Measurements from ENCODE around the gene IGF2R. TPM values are rescaled to one million over a fixed set of nuclear protein-coding genes. Genes with fewer than 3 reads are reported as not detected.

IGF2R gene
- total RNA-seq, 1 experiment from 2014 or later = 127 TPM

DNA sequence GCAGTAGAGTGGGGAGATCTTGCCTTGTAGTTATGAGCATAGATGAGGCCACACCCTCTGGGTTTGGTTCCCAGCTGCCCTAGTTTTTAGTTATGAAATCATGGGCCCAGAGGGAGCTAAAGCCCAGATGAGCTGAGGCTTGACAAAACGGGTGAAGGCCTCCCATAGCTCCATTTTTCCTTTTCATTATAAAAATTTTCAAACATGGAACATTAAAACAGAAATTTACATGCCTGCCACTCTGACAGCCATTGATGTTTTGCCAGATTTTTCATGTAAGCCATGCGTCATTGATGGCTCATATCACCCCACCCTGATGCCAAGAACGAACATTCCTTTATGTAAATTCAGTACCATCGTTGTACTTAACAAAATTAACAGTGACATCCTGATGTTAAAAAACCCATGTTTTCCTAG, 67.9 kb downstream of the IGF2R start:
- BruUV-seq (replicated peaks) = no TSS peak
- no peak overlapping the region for H3K27ac Mint-ChIP-seq (ENCODE audit: unreplicated experiment)
- CTCF ChIA-PET = interaction anchor here (0.6 kb wide), 1 partner anchor 547 kb away, joined by 3 read pairs; no protein-coding TSS in a partner anchor
- H3K4me1 Mint-ChIP-seq (ENCODE audit: low read depth, unreplicated experiment) = peaks cover 4% of the 10 kb centered on the region
- DNase-seq = no peak
- no peaks in the 10 kb centered on the region for H3K9me3 Mint-ChIP-seq (ENCODE audit: low read depth, unreplicated experiment)
- peaks cover 47% of the 10 kb centered on the region for H3K36me3 Mint-ChIP-seq (ENCODE audit: insufficient read depth, unreplicated experiment)
- no peaks in the 10 kb centered on the region for H3K27me3 Mint-ChIP-seq (ENCODE audit: unreplicated experiment)
- intact Hi-C loops (cut with micrococcal nuclease; ENCODE audit: unreplicated experiment) = no loop called here
- H3K4me3 Mint-ChIP-seq (ENCODE audit: low read depth, unreplicated experiment) = no peak overlapping the region
- TF ChIP-seq, protein P1, sequence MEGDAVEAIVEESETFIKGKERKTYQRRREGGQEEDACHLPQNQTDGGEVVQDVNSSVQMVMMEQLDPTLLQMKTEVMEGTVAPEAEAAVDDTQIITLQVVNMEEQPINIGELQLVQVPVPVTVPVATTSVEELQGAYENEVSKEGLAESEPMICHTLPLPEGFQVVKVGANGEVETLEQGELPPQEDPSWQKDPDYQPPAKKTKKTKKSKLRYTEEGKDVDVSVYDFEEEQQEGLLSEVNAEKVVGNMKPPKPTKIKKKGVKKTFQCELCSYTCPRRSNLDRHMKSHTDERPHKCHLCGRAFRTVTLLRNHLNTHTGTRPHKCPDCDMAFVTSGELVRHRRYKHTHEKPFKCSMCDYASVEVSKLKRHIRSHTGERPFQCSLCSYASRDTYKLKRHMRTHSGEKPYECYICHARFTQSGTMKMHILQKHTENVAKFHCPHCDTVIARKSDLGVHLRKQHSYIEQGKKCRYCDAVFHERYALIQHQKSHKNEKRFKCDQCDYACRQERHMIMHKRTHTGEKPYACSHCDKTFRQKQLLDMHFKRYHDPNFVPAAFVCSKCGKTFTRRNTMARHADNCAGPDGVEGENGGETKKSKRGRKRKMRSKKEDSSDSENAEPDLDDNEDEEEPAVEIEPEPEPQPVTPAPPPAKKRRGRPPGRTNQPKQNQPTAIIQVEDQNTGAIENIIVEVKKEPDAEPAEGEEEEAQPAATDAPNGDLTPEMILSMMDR (IDR thresholded peaks at IDR 0.05; ENCODE audit: unreplicated experiment) = no peak

DNA sequence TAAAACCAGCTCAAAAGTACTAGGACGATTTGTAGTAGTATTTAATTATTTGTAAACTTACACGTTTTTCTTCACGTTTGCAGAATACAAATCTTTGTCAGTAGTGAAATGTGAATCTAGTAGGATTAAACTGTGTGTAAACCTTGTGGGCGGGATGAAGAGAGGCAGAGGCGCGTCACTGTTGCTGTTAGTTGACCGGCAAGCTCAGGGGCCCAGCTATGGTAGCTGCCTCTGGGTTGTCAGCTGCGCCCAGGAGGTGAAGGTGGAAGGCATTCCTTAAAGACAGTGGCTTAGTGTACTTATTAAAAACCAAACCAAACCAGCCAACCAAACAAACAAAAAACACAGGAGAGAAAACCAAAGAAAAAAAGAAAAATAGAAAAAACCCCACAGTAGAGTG, 69.6 kb downstream of the IGF2R start:
- H3K36me3 Mint-ChIP-seq (ENCODE audit: insufficient read depth, unreplicated experiment) = peaks cover 50% of the 10 kb centered on the region
- TF ChIP-seq, protein P1 (IDR thresholded peaks at IDR 0.05; ENCODE audit: unreplicated experiment) = no peak

DNA sequence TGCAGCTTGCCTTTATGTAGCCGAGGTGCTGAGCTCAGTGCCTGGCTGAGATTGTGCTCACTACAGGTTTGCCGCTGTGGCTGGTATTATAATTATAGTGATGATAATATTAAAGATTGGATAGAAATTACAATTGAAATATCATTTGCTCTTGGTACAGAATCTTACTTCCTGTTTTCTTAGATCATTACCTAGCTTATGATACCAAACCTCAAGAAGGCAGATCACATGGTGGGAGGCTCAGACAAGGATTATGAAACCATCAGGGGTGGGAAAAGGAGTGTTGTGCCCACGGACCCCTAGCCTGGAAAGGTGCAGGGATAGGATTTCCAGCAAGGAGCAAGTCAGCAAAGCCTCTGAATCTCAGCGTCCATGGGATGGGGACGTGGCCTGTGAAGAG, 70.6 kb downstream of the IGF2R start:
- no peak overlapping the region for H3K4me3 Mint-ChIP-seq (ENCODE audit: low read depth, unreplicated experiment)
- no peak for DNase-seq
- no peaks in the 10 kb centered on the region for H3K9me3 Mint-ChIP-seq (ENCODE audit: low read depth, unreplicated experiment)
- peaks cover 51% of the 10 kb centered on the region for H3K36me3 Mint-ChIP-seq (ENCODE audit: insufficient read depth, unreplicated experiment)
- CTCF ChIA-PET = no interaction called here
- TF ChIP-seq, protein P1 (IDR thresholded peaks at IDR 0.05; ENCODE audit: unreplicated experiment) = no peak
- peaks cover 20% of the 10 kb centered on the region for H3K4me1 Mint-ChIP-seq (ENCODE audit: low read depth, unreplicated experiment)
- BruUV-seq (replicated peaks) = no TSS peak
- intact Hi-C loops (cut with micrococcal nuclease; ENCODE audit: unreplicated experiment) = no loop called here
- H3K27ac Mint-ChIP-seq (ENCODE audit: unreplicated experiment) = no peak overlapping the region
- H3K27me3 Mint-ChIP-seq (ENCODE audit: unreplicated experiment) = no peaks in the 10 kb centered on the region

More for the DNA sequence above, 69.6 kb downstream of the IGF2R start:
- no peaks in the 10 kb centered on the region for H3K27me3 Mint-ChIP-seq (ENCODE audit: unreplicated experiment)
- BruUV-seq (replicated peaks) = no TSS peak
- no peak for DNase-seq
- intact Hi-C loops (cut with micrococcal nuclease; ENCODE audit: unreplicated experiment) = no loop called here
- H3K27ac Mint-ChIP-seq (ENCODE audit: unreplicated experiment) = no peak overlapping the region
- H3K9me3 Mint-ChIP-seq (ENCODE audit: low read depth, unreplicated experiment) = no peaks in the 10 kb centered on the region
- CTCF ChIA-PET = no interaction called here
- H3K4me3 Mint-ChIP-seq (ENCODE audit: low read depth, unreplicated experiment) = no peak overlapping the region
- H3K4me1 Mint-ChIP-seq (ENCODE audit: low read depth, unreplicated experiment) = peaks cover 20% of the 10 kb centered on the region

DNA sequence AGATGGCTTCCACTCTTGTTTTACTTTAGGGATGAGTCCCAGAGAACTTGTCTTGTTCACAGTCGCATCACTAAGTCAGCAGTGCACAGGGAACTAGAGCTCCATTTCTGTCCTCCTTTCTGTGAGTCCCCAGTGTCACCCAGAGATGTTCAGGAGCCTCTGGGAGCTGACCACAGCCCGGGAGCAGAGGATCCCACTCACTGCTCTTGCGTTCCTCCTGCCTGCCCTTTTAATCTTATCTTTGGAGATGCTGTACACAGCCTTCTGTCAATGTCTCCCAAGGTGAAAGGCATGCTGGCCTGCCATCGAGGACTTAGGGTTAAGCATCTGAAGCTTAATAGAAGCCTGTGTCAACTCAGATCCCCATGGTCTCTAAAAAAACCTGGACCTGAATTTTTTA, 71.2 kb downstream of the IGF2R start:
- TF ChIP-seq, protein P1 (IDR thresholded peaks at IDR 0.05; ENCODE audit: unreplicated experiment) = no peak
- CTCF ChIA-PET = no interaction called here
- Mint-ChIP-seq H3K4me3 (ENCODE audit: low read depth, unreplicated experiment) (no peak overlapping the region), H3K36me3 (ENCODE audit: insufficient read depth, unreplicated experiment) (peaks cover 53% of the 10 kb centered on the region), H3K4me1 (ENCODE audit: low read depth, unreplicated experiment) (peaks cover 20% of the 10 kb centered on the region), H3K27me3 (ENCODE audit: unreplicated experiment) (no peaks in the 10 kb centered on the region), H3K9me3 (ENCODE audit: low read depth, unreplicated experiment) (no peaks in the 10 kb centered on the region), H3K27ac (ENCODE audit: unreplicated experiment) (no peak overlapping the region)
- no TSS peak for BruUV-seq (replicated peaks)
- intact Hi-C loops (cut with micrococcal nuclease; ENCODE audit: unreplicated experiment) = loop anchor here (5.0 kb wide), 1 partner anchor 58 kb away; no protein-coding TSS in a partner anchor
- DNase-seq = no peak

Measured in Calu3 (cell line).